Smooth muscle cell (in vitro differentiated cells): Measurements from ENCODE around the gene FBXO31. TPM values are rescaled to one million over a fixed set of nuclear protein-coding genes. Genes with fewer than 3 reads are reported as not detected.
A peak's percentile ranks its signal among the peaks of the same experiment; 100 is the strongest.

ENCODE experiments used
- DNase-seq: peaks from one replicate; lab custom pipeline; 2025; ENCODE audit not compliant: unreplicated experiment; lab: John Stamatoyannopoulos, UW
- H2AFZ ChIP-seq: fragments of 200-600 bp; sonication (generic); 2 replicates; pipeline ENCODE4 v1.6.0; 2016; ENCODE audit warnings: antibody characterized with exemption, low read depth, mild to moderate bottlenecking
- H3F3A ChIP-seq: fragments of 200-600 bp; sonication (generic); 2 replicates; pipeline ENCODE4 v1.6.0; 2017; ENCODE audit warnings: antibody characterized with exemption, low read depth
- H3K27ac ChIP-seq: fragments of 200-600 bp; sonication (generic); 2 replicates; pipeline ENCODE4 v1.5.1; 2016; ENCODE audit warnings: low read depth, mild to moderate bottlenecking
- H3K27me3 ChIP-seq: fragments of 200-600 bp; sonication (generic); 2 replicates; pipeline ENCODE4 v1.6.1; 2016; ENCODE audit warnings: low read depth, mild to moderate bottlenecking
- H3K36me3 ChIP-seq: fragments of 200-600 bp; sonication (generic); 2 replicates; pipeline ENCODE4 v1.5.1; 2016; ENCODE audit warnings: low read depth
- H3K4me1 ChIP-seq: fragments of 200-600 bp; sonication (generic); 2 replicates; pipeline ENCODE4 v1.5.1; 2016; ENCODE audit warnings: low read depth
- H3K4me2 ChIP-seq: fragments of 200-600 bp; sonication (generic); 2 replicates; pipeline ENCODE4 v1.6.0; 2016; ENCODE audit warnings: mild to moderate bottlenecking
- H3K4me3 ChIP-seq: fragments of 200-600 bp; sonication (generic); 2 replicates; pipeline ENCODE4 v1.5.1; 2016; ENCODE audit warnings: mild to moderate bottlenecking
- H3K79me2 ChIP-seq: fragments of 200-600 bp; sonication (generic); 2 replicates; pipeline ENCODE4 v1.6.0; 2016; ENCODE audit warnings: low read depth, mild to moderate bottlenecking
- H3K9ac ChIP-seq: fragments of 200-600 bp; sonication (generic); 2 replicates; pipeline ENCODE4 v1.6.0; 2016; ENCODE audit warnings: low read depth
- H3K9me3 ChIP-seq: fragments of 200-600 bp; sonication (generic); replicated peaks from 2 replicates; pipeline ENCODE4 v1.5.1; 2016; ENCODE audit warnings: low read depth
- H4K20me1 ChIP-seq: fragments of 200-600 bp; sonication (generic); 2 replicates; pipeline ENCODE4 v1.6.0; 2016; ENCODE audit warnings: low read depth
- CTCF ChIP-seq: fragments of 200-600 bp; sonication (generic); IDR thresholded peaks from 2 replicates; pipeline ENCODE4 v1.5.1; 2017; ENCODE audit warnings: borderline replicate concordance, mild to moderate bottlenecking, antibody characterized with exemption; ENCODE audit not compliant: insufficient read depth, poor library complexity, severe bottlenecking
- WGBS: methylation state at CpG from one replicate; pipeline ENCODE4 v1.1.7; 2016; ENCODE audit warnings: low lambda C conversion rate; 5-methylcytosine and 5-hydroxymethylcytosine counted together
- polyA plus RNA-seq: library from polyadenylated mRNA; unstranded; fragments of >200 nt; fragmentation: Nextera tagmentation; extraction: Ambion mirVana; gene quantifications from 2 replicates; pipeline ENCODE4 v1.2.1, GENCODE V29; 2016
- total RNA-seq: library from RNA; depleted of rRNA; stranded (reverse); fragments of >200 nt; gene quantifications from 2 replicates; pipeline ENCODE4 v1.2.3, GENCODE V29; 2014

Gene FBXO31
- total and polyA plus RNA-seq, 2 experiments from 2014 or later = 13.9 to 25.6 TPM

GRCh38 chr16:87288753-87289362 is 94.7 kb downstream of the FBXO31 start:
- Histone ChIP-seq H3K4me3 (no peak overlapping the region), H3K4me1 (no peaks in the 10 kb centered on the region), H2AFZ (no peak overlapping the region), H3K9me3 (peaks cover 5% of the 10 kb centered on the region), H3K27me3 (no peaks in the 10 kb centered on the region), H3F3A (no peaks in the 10 kb centered on the region), H3K4me2 (no peak overlapping the region), H3K9ac (no peak overlapping the region), H3K79me2 (no peaks in the 10 kb centered on the region), H3K27ac (peak overlapping the region; percentile 25), H3K36me3 (no peaks in the 10 kb centered on the region), H4K20me1 (no peaks in the 10 kb centered on the region)
- no peak for TF ChIP-seq CTCF
- DNase-seq = no peak
- 77% methylated on average over 7 of the region's 7 CpGs for WGBS

DNA sequence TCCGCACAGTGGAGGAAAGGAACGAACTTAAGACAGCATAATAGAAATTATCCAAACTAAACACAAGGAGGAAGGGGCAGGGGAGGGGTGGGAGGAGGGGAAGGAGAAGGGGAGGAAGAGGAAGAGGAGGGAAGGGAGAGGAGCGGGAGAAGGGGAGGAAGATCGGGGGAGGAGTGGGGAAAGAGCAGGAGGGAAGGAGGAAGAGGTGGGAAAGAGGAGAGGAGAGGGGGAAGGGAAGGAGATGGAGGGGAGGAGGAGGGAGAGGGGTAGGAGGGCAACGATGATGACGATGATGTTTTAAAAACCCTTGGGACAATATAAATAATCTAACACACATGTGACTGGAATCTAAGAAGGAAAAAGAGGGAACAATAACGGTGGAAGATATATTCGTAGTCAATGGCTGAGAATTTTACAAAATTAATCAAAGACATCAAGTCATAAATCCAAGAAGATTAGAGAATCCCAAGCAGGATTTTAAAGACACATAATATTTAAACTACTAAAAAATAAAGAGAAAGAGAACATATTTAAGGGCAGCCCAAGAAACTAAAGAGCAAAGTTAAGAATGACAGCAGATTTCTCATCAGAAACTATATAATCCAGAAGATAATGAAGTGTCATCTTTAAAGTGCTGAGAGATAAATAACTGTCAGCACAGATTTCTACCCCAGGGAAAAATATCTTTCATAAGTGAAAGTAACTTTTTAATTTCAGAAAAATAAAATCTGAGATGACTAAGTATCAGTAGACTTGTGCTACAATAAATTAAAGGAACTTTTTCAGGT is 96.5 kb downstream of the FBXO31 start:
- peaks cover 5% of the 10 kb centered on the region for H3K9me3 ChIP-seq
- H3K9ac ChIP-seq = no peak overlapping the region
- H3K36me3 ChIP-seq = no peaks in the 10 kb centered on the region
- no peaks in the 10 kb centered on the region for H3K79me2 ChIP-seq
- no peak overlapping the region for H3K4me2 ChIP-seq
- H3K27me3 ChIP-seq = no peaks in the 10 kb centered on the region
- no peaks in the 10 kb centered on the region for H3F3A ChIP-seq
- H3K4me3 ChIP-seq = no peak overlapping the region
- no peaks in the 10 kb centered on the region for H3K4me1 ChIP-seq
- H4K20me1 ChIP-seq = no peaks in the 10 kb centered on the region
- 62% methylated on average over 4 of the region's 8 CpGs for WGBS
- no peak for TF ChIP-seq CTCF
- no peak overlapping the region for H3K27ac ChIP-seq
- no peak for DNase-seq
- H2AFZ ChIP-seq = no peak overlapping the region

DNA sequence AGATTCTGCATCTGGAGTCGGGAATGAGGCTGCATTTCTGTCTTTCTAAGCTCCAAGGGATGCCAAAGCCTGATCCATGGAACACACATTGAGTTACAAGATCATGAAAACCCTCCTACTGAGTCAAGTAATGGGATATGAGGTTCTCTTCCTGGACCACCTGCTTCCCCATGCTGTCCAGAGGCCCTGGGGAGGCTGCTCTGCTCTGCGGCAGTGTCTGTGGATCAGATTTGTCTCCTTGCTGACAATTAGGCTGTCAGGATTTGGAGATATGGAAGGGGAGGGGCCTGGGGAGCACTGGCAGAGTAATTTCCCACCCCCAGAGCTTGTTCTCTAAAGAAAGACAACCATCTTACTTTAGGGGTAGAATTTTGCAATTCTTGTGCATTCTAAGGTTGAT is 99.4 kb downstream of the FBXO31 start:
- H3K9ac ChIP-seq = no peak overlapping the region
- no peaks in the 10 kb centered on the region for H3K36me3 ChIP-seq
- WGBS = 78% methylated on average over 2 of the region's 2 CpGs
- no peak overlapping the region for H3K4me2 ChIP-seq
- no peak overlapping the region for H3K4me3 ChIP-seq
- H4K20me1 ChIP-seq = no peaks in the 10 kb centered on the region
- no peak overlapping the region for H2AFZ ChIP-seq
- H3K27me3 ChIP-seq = no peaks in the 10 kb centered on the region
- no peaks in the 10 kb centered on the region for H3F3A ChIP-seq
- H3K79me2 ChIP-seq = no peaks in the 10 kb centered on the region
- no peak overlapping the region for H3K27ac ChIP-seq
- no peak for DNase-seq
- no peaks in the 10 kb centered on the region for H3K4me1 ChIP-seq
- peaks cover 5% of the 10 kb centered on the region for H3K9me3 ChIP-seq
- no peak for TF ChIP-seq CTCF
